T-helper 9 cell (primary cell): Measurements from ENCODE around the gene VANGL2.

Experiments
- DNase-seq: peaks from one replicate; pipeline ENCODE4 v3.0.0-alpha.2; 2020

VANGL2 gene

GRCh38 chr1:160465123-160465522, 64.8 kb downstream of the VANGL2 start:
- DNase-seq = no peak

GRCh38 chr1:160466961-160467360, 66.6 kb downstream of the VANGL2 start:
- no peak for DNase-seq

DNA sequence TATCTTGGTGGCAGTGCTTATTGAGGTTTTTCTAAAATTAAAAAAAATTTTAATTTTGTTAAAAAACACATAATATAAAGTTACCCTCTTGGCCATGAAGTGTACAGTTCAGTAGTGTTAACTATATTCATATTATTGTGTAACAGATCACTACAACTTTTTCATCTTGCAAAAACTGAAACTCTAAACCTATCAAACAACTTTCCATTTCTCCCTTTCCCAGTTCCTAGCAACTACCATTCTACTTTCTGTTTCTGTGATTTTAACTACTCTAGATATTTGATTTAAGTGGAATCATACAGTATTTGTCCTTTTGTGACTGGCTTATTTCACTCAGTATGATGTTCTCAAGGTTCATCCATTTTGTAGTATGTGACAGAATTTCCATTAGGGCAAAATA, 67.2 kb downstream of the VANGL2 start:
- no peak for DNase-seq

DNA sequence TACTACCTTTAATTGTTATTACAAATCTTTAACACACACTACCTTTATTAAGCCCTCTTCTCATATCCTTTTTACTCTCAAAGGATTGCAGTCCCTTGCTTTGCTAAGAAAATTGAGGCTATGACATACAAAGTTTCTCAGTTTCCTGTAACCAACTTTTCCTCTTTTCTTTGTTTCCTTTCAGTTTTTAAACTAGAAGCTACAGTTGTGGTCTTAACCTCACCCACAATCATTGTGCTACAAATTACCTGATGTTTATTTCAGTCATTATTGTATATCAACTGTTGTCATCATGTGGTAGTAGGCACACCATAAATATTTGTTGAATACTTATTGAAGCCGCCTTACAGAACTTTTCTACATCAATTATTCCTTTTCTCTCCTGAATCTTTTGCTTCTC, 70.9 kb downstream of the VANGL2 start:
- no peak for DNase-seq

DNA sequence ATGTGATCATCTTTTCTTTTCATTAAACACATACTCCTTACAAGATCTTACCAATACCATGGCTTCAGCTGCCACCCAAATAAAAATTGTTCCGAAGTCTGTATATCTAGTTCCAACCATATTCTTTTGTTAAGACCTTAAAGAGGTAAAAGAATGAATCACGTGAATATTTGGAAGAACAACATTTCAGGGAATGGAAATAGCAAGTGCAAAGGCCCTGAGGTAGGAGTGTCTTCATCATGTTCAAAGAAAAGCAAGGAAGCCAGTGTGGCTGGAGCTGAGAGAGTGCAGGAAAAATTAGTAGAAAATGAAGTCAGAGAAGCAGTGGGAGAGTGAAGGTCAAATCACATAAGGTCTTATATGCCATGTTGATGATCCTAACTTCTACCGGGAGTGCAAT, 71.7 kb downstream of the VANGL2 start:
- DNase-seq = no peak

DNA sequence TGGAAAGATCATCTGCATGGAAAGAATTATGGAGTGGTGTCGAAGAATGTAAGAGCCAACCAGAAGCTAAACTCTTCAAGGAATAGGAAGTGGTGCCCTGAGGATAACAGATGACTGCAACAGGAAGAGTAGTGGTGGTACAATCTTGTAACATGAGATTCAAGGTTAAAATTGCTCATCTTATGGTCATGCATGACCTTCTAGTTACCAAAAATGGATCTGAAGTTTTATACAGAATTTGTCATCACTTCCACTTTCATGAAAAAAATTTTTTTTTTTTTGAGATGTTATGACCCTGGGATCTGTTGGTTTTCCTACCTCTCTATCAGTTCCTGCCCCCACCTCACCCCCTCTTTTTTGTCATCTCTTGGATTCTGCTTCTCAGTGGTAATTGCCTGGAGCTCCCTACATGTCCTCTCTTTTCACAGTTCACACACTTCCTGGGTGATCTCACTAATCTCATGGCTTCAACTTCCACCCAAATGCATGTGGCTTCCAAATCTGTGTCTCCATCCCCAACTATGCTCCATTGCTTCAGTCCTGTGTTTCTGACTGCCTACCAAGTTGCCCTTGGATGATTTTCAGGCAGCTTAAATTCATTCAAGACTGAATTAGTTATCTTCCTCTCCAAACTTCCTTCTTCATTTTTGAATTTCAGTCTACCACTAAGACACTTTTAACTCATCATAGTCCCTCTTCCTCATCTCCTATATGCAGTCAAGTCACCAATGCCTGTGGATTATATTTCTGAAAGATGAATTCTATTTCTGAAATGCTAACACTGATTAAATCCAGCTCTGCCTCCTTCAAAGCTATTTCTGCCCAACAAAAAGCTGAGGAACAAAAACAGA, 74.3 kb downstream of the VANGL2 start:
- DNase-seq = no peak
